GM12874 (cell line): ENCODE measurements around the gene SPEG.

Experiments used
- CTCF ChIP-seq: IDR thresholded peaks from 2 replicates; pipeline ENCODE4 v1.5.1; 2011; ENCODE audit warnings: low read depth, mild to moderate bottlenecking, control low read depth, low read length, moderate library complexity; ENCODE audit not compliant: insufficient read depth

The SPEG gene

GRCh38 chr2:219416235-219416602 is 18.4 kb upstream of the SPEG start:
- no peak for TF ChIP-seq CTCF

DNA sequence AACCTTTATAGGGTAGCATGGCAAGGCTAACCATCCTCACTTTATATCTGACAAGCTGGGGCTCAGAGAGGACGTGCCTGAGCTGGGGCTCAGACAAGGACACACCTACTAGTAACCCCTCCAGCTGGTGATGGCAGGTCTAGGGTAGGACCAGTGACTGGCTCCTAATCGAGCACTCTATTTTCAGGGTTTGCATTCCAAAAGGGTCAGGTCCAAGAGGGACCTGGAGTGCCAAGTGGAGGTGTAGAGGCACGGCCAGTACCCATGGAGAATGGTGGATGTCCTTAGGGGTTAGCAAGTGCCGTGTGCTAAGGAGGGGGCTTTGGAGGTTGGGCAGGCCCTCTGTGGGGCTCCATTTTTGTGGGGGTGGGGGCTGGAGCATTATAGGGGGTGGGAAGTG is 17.7 kb upstream of the SPEG start:
- no peak for TF ChIP-seq CTCF

DNA sequence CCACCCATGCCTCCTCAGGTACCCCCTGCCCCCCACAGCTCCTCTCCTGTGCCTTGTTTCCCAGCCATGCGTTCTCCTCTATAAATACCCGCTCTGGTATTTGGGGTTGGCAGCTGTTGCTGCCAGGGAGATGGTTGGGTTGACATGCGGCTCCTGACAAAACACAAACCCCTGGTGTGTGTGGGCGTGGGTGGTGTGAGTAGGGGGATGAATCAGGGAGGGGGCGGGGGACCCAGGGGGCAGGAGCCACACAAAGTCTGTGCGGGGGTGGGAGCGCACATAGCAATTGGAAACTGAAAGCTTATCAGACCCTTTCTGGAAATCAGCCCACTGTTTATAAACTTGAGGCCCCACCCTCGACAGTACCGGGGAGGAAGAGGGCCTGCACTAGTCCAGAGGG is 17.3 kb upstream of the SPEG start:
- TF ChIP-seq CTCF, result no peak

- no peak for TF ChIP-seq CTCF
These were observed 16.3 kb upstream of the SPEG start, which contains the start of gene DES for GRCh38 chr2:219418155-219419011. DES (plus strand) TSS chr2:219418377; CDS start chr2:219418463, 86 bp downstream.

- no peak for TF ChIP-seq CTCF
These were observed 15.7 kb upstream of the SPEG start for GRCh38 chr2:219419012-219419324.

DNA sequence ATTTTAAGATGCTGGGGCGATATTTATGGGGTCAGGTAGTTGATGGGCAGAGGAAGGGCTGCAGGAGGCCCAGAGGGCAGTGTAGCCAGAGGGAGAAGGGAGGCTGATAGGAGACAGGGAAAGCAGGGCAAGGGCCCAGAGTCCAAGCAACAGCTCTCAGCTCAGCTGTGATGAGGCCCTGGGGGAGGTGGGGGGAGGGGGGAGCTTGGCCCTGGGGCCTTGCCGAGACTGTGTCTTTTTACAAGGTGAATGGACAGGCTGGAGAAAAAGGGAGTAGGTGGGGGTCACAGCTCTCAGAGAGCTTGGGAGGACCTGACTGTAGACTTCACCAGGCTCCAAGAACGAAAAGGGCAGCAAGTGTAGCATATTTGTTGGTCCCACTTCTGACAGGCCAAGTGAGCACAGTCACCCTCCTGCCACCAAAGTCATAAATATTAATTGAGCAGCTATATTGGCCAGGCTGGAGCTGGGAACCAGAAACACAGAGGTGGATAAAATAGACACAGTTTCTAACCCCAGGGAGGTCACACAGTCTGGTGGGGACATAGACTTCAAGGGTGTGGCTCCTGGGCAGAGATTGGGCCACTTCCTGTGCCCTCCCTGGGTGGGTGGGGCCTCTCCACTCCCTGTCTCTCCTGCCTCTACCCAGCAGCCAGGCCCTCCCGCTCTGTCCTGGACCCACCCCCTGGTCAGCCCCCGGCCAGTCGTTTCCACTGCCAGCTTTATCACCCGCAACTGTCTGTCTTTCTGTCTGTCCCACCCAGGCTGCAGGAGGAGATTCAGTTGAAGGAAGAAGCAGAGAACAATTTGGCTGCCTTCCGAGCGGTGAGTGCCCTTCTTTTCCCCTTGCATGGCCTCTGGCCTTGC is 15.1 kb upstream of the SPEG start:
- no peak for TF ChIP-seq CTCF

GRCh38 chr2:219420687-219421086 is 14.0 kb upstream of the SPEG start:
- TF ChIP-seq CTCF, result no peak
